Neural cell (in vitro differentiated cells): Measurements from ENCODE around the gene ATP5ME. TPM values are rescaled to one million over a fixed set of nuclear protein-coding genes. Genes with fewer than 3 reads are reported as not detected.

Source experiments
- H2AFZ ChIP-seq: fragments of 200-600, 300-800 bp; sonication (generic), shearing (Covaris generic); 2 replicates; pipeline ENCODE4 v1.6.0; 2014; ENCODE audit warnings: low read depth, mild to moderate bottlenecking, antibody characterized with exemption, low read length, moderate library complexity
- H3F3A ChIP-seq: fragments of 200-600 bp; shearing (Covaris generic); 2 replicates; pipeline ENCODE4 v1.6.1; 2016; ENCODE audit warnings: mild to moderate bottlenecking, moderate library complexity, mixed read lengths, antibody characterized with exemption, low read length; ENCODE audit not compliant: insufficient read depth, poor library complexity, severe bottlenecking
- H3K27ac ChIP-seq: fragments of 200-600, 300-800 bp; sonication (generic), shearing (Covaris generic); 2 replicates; pipeline ENCODE4 v1.5.1; 2014; ENCODE audit warnings: mild to moderate bottlenecking, low read length, moderate library complexity
- H3K27me3 ChIP-seq: fragments of 300-800, 200-600 bp; sonication (generic), shearing (Covaris generic); 2 replicates; pipeline ENCODE4 v1.6.0; 2014; ENCODE audit warnings: mild to moderate bottlenecking, low read depth, low read length, moderate library complexity; ENCODE audit not compliant: insufficient read depth
- H3K36me3 ChIP-seq: fragments of 300-800, 200-600 bp; sonication (generic), shearing (Covaris generic); 2 replicates; pipeline ENCODE4 v1.5.1; 2014; ENCODE audit warnings: mild to moderate bottlenecking, antibody characterized with exemption, low read length, moderate library complexity; ENCODE audit not compliant: insufficient read depth
- H3K4me2 ChIP-seq: fragments of 300-800, 200-600 bp; sonication (generic), shearing (Covaris generic); 2 replicates; pipeline ENCODE4 v1.6.0; 2014; ENCODE audit warnings: mild to moderate bottlenecking, low read length
- H3K4me3 ChIP-seq: fragments of 300-800, 200-600 bp; sonication (generic), shearing (Covaris generic); 2 replicates; pipeline ENCODE4 v1.5.1; 2014; ENCODE audit warnings: mild to moderate bottlenecking, low read length, moderate library complexity
- H3K79me2 ChIP-seq: fragments of 200-600 bp; shearing (Covaris generic); replicated peaks from 2 replicates; pipeline ENCODE4 v1.6.0; 2014; ENCODE audit warnings: mild to moderate bottlenecking, low read length, moderate library complexity; ENCODE audit not compliant: insufficient read depth
- H3K9ac ChIP-seq: fragments of 300-800, 200-600 bp; sonication (generic), shearing (Covaris generic); 2 replicates; pipeline ENCODE4 v1.6.1; 2016; ENCODE audit warnings: mild to moderate bottlenecking, low read length, mixed read lengths
- H3K9me2 ChIP-seq: fragments of 200-600 bp; shearing (Covaris generic); 2 replicates; pipeline ENCODE4 v1.6.1; 2016; ENCODE audit warnings: mild to moderate bottlenecking, low read length, mixed read lengths; ENCODE audit not compliant: insufficient read depth
- H3K9me3 ChIP-seq: fragments of 200-600, 300-800 bp; sonication (generic), shearing (Covaris generic); 2 replicates; pipeline ENCODE4 v1.6.1; 2016; ENCODE audit warnings: mild to moderate bottlenecking, mixed run types, low read length, moderate library complexity, mixed read lengths
- H4K20me1 ChIP-seq: fragments of 200-600 bp; shearing (Covaris generic); 2 replicates; pipeline ENCODE4 v1.6.1; 2016; ENCODE audit warnings: mild to moderate bottlenecking, mixed run types; ENCODE audit not compliant: insufficient read depth
- EP300 ChIP-seq: fragments of 450-650 bp; conservative IDR thresholded peaks from 2 replicates; pipeline ENCODE4 v1.6.1; 2014; ENCODE audit warnings: antibody characterized with exemption, mild to moderate bottlenecking, moderate library complexity; ENCODE audit not compliant: poor library complexity, severe bottlenecking
- EZH2 ChIP-seq: fragments of 200-600, 300-800 bp; shearing (Covaris generic), sonication (generic); IDR thresholded peaks from 2 replicates; pipeline ENCODE4 v1.6.1; 2014; ENCODE audit warnings: antibody characterized with exemption, low read length, borderline replicate concordance, mild to moderate bottlenecking; ENCODE audit not compliant: insufficient read depth, poor library complexity, severe bottlenecking
- MXI1 ChIP-seq: fragments of 450-650 bp; conservative IDR thresholded peaks from 2 replicates; pipeline ENCODE4 v1.6.1; 2014; ENCODE audit warnings: antibody characterized with exemption, mild to moderate bottlenecking; ENCODE audit not compliant: poor library complexity, severe bottlenecking
- POLR2AphosphoS5 ChIP-seq: IDR thresholded peaks from 2 replicates; pipeline ENCODE4 v1.6.1; 2012
- RAD21 ChIP-seq: fragments of 450-650 bp; conservative IDR thresholded peaks from 2 replicates; pipeline ENCODE4 v1.6.1; 2014; ENCODE audit warnings: antibody characterized with exemption, mild to moderate bottlenecking, moderate library complexity
- REST ChIP-seq: IDR thresholded peaks from 2 replicates; pipeline ENCODE4 v1.6.1; 2012; ENCODE audit warnings: borderline replicate concordance
- SMC3 ChIP-seq: fragments of 450-650 bp; conservative IDR thresholded peaks from 2 replicates; pipeline ENCODE4 v1.6.1; 2014; ENCODE audit warnings: antibody characterized with exemption, mild to moderate bottlenecking, moderate library complexity; ENCODE audit not compliant: poor library complexity
- TAF1 ChIP-seq: IDR thresholded peaks from 2 replicates; pipeline ENCODE4 v1.6.1; 2012; ENCODE audit warnings: low read depth
- polyA plus RNA-seq: library from polyadenylated mRNA; depleted of rRNA; stranded (reverse); fragments of >200 nt; gene quantifications from 2 replicates; pipeline ENCODE4 v1.2.3, GENCODE V29; 2014
- TF ChIP-seq, protein P1 (sequence below): fragments of 450-650 bp; IDR thresholded peaks from 2 replicates; pipeline ENCODE4 v1.5.1; 2014; ENCODE audit warnings: antibody characterized with exemption, mild to moderate bottlenecking, moderate library complexity; ENCODE audit not compliant: poor library complexity, severe bottlenecking

The ATP5ME gene
- polyA plus RNA-seq, 1 donor from 2014 or later: 156 TPM

GRCh38 chr4:656436-657337 lies 17.4 kb downstream of the ATP5ME start:
- Histone ChIP-seq H2AFZ (no peak overlapping the region), H3K9me3 (no peaks in the 10 kb centered on the region), H3K9ac (no peak overlapping the region), H3K36me3 (no peaks in the 10 kb centered on the region), H3K27ac (no peak overlapping the region), H3K4me3 (no peak overlapping the region), H3K9me2 (no peaks in the 10 kb centered on the region), H3K27me3 (no peaks in the 10 kb centered on the region), H3K79me2 (no peaks in the 10 kb centered on the region), H4K20me1 (no peaks in the 10 kb centered on the region), H3K4me2 (no peak overlapping the region), H3F3A (no peaks in the 10 kb centered on the region)
- no peak for TF ChIP-seq POLR2AphosphoS5
- TF ChIP-seq EP300: no peak
- no peak for TF ChIP-seq MXI1
- TF ChIP-seq, protein P1, sequence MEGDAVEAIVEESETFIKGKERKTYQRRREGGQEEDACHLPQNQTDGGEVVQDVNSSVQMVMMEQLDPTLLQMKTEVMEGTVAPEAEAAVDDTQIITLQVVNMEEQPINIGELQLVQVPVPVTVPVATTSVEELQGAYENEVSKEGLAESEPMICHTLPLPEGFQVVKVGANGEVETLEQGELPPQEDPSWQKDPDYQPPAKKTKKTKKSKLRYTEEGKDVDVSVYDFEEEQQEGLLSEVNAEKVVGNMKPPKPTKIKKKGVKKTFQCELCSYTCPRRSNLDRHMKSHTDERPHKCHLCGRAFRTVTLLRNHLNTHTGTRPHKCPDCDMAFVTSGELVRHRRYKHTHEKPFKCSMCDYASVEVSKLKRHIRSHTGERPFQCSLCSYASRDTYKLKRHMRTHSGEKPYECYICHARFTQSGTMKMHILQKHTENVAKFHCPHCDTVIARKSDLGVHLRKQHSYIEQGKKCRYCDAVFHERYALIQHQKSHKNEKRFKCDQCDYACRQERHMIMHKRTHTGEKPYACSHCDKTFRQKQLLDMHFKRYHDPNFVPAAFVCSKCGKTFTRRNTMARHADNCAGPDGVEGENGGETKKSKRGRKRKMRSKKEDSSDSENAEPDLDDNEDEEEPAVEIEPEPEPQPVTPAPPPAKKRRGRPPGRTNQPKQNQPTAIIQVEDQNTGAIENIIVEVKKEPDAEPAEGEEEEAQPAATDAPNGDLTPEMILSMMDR: no peak

GRCh38 chr4:655464-656151 lies 18.5 kb downstream of the ATP5ME start:
- Histone ChIP-seq H3K4me2 (no peak overlapping the region), H3K9me3 (no peaks in the 10 kb centered on the region), H3K27ac (no peak overlapping the region), H3K9me2 (no peaks in the 10 kb centered on the region), H3K9ac (no peak overlapping the region), H3K79me2 (no peaks in the 10 kb centered on the region), H2AFZ (no peak overlapping the region), H3K36me3 (no peaks in the 10 kb centered on the region), H4K20me1 (no peaks in the 10 kb centered on the region), H3F3A (no peaks in the 10 kb centered on the region), H3K27me3 (no peaks in the 10 kb centered on the region), H3K4me3 (no peak overlapping the region)
- TF ChIP-seq MXI1 (no peak), REST (no peak), TAF1 (no peak), EP300 (no peak), POLR2AphosphoS5 (no peak), EZH2 (no peak), SMC3 (no peak), RAD21 (no peak)
- TF ChIP-seq, protein P1: no peak
